OCI-LY3 (cell line): ENCODE measurements around the gene PNPLA7.

Source experiments
- CTCF ChIP-seq: fragments of 200-600, 300-600 bp; sonication (generic); IDR thresholded peaks from 2 replicates; pipeline ENCODE4 v1.5.1; 2014; ENCODE audit warnings: antibody characterized with exemption, low read length, low read depth
- EZH2phosphoT487 ChIP-seq: fragments of 200-600 bp; shearing (Covaris generic); IDR thresholded peaks from 2 replicates; pipeline ENCODE4 v1.6.1; 2018; ENCODE audit warnings: antibody characterized with exemption, mixed run types, low read depth

DNA sequence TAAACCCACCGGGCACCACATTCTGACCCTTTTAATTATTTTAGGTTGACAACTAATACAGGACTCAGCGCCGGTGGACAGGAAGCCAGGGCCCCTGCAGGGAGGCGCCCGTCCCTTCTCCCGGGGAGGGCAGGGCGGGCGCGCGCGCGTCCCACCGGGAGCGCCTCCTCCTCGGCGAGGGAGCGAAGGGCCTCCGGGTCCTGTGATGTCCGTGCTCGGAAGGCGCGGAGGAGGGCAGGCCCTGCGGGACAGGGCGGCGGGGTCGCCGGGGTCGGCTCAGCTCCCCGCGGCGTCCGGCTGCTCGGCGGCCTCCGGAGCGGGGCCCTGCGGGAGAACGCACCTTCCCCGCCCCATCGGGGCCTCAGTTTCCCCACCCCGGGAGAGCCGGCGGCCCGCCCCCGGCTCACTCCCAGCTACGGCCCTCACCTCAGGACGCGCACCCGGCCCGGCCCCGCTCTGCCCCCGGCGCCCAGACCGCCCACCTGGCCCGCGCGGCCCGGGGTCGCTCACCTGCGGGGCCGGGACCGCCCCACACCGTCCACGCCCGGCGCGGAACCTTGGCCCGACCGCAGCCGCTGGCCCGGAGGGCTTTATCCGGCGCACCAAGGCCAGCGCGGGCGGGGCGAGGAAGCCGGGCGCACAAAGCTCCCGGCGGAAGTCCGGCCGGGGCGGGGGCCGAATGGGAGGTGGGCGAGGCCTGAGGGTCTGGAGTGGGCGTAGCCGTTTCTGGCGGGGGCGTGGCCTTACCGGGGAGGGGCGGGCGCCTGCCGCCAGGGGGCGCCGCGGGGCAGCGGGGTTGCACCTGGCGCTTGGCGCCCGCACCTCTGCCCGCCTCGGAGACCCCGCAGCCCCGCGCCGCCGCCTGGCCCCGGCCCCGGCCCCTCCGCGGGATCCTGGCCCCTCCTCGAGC is 127.3 kb downstream of the PNPLA7 start, which contains the start of the genes EXD3 and NOXA1:
- TF ChIP-seq CTCF, result peak; percentile 54
- TF ChIP-seq EZH2phosphoT487, result no peak
